GM12875 (cell line): ENCODE results near the gene C21orf58.

Experiments used
- H3K4me3 ChIP-seq: one replicate; pipeline ENCODE4 v1.5.1; 2011; ENCODE audit warnings: low read depth, low read length, control low read depth
- TF ChIP-seq, protein P1 (sequence below): IDR thresholded peaks from 2 replicates; pipeline ENCODE4 v1.5.1; 2011; ENCODE audit warnings: low read depth, mild to moderate bottlenecking, control low read depth, inconsistent platforms, low read length, moderate library complexity, borderline replicate concordance; ENCODE audit not compliant: insufficient read depth

C21orf58 gene

DNA sequence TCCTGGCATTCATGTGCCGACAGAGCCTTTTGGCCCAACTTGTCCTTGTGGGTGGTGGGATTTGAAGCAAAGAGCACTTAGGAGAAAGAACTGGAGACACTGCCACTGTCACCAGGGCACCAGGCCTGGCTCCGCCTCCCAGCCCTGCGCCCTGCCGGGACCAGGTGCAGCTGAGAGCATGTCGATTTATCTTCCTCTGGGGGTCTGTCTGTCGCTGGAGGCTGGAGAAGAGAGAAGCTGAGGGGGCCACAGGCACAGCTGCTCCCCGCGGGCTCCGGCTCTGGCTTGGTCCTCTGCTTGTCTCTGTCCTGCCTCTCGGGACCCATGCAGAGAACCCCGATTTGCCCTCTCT, 28.5 kb upstream of the C21orf58 start:
- TF ChIP-seq, protein P1, sequence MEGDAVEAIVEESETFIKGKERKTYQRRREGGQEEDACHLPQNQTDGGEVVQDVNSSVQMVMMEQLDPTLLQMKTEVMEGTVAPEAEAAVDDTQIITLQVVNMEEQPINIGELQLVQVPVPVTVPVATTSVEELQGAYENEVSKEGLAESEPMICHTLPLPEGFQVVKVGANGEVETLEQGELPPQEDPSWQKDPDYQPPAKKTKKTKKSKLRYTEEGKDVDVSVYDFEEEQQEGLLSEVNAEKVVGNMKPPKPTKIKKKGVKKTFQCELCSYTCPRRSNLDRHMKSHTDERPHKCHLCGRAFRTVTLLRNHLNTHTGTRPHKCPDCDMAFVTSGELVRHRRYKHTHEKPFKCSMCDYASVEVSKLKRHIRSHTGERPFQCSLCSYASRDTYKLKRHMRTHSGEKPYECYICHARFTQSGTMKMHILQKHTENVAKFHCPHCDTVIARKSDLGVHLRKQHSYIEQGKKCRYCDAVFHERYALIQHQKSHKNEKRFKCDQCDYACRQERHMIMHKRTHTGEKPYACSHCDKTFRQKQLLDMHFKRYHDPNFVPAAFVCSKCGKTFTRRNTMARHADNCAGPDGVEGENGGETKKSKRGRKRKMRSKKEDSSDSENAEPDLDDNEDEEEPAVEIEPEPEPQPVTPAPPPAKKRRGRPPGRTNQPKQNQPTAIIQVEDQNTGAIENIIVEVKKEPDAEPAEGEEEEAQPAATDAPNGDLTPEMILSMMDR = no peak
- H3K4me3 ChIP-seq = no peak overlapping the region

DNA sequence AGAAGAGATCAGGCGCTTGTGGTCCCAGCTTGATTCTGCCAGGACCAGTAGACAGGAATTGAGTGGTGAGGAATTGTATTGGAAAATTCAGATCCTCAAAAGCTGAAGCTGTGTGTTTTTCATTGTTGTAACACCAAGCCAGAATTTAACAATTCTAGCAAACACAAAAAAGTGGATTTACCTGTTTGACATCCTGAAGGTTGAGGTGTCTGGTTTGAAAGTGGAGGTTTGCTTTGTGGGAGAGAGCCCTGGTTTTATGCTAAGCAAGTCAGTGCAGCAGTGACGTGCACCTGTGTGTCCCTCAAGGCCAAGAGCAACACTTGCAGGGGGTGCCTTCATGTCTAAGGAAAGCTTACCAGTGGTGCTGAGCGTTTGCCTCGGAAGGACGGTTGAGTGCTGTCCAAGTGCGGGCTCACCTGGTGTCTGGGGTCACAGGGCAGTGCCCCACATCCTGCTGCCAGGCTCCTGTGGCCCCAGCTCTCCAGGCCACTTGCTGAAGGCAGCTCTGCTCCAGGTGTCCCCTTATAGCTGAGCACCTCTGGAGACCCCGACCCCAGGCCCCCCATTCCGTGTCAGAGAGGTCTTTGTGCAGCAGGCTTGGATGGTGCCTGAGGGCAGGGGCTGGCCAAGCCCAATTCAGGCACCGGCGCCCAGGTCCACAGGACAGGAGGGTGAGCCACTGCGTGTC, 27.9 kb upstream of the C21orf58 start:
- TF ChIP-seq, protein P1 = no peak
- no peak overlapping the region for H3K4me3 ChIP-seq

DNA sequence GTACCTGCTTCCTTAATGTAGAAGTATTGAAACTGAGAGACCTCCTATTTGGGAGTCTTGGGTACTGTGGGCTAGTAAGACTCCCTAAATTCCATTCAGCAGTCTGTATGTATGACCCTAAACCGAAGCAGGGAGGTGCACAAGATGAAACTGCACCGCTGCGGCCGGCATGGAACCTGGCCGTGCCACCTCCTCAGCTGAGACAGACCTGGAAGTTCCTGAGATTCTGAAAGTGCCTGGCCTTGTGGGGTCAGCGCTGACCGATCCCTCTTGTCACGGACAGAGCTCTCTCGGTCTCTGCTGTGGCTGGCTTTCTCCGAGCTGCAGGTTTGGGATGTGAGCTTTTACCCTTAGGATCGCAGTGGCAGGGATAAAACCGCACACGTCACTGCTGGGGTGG, 27.3 kb upstream of the C21orf58 start:
- TF ChIP-seq, protein P1 = no peak
- no peak overlapping the region for H3K4me3 ChIP-seq

DNA sequence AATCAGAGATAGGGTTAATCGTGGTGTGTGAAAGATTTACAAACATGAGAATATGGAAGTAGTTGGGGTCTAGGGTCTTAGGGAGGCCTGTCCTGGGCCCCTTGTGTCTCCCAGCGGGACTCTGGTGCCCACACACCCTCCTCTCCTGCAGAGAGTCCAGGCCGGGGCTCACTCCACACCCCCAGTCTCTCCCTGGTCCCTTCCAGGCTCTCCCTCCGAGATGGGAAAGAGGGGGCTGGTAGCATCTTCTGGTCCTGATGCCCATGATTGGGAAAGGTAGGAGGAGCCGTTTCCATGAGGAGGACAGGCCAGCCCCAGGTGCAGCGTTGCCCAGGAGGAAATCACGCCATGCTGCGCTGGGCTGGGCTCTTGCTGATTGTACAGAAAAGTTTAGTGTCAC, 26.9 kb upstream of the C21orf58 start:
- H3K4me3 ChIP-seq = no peak overlapping the region
- TF ChIP-seq, protein P1 = no peak

DNA sequence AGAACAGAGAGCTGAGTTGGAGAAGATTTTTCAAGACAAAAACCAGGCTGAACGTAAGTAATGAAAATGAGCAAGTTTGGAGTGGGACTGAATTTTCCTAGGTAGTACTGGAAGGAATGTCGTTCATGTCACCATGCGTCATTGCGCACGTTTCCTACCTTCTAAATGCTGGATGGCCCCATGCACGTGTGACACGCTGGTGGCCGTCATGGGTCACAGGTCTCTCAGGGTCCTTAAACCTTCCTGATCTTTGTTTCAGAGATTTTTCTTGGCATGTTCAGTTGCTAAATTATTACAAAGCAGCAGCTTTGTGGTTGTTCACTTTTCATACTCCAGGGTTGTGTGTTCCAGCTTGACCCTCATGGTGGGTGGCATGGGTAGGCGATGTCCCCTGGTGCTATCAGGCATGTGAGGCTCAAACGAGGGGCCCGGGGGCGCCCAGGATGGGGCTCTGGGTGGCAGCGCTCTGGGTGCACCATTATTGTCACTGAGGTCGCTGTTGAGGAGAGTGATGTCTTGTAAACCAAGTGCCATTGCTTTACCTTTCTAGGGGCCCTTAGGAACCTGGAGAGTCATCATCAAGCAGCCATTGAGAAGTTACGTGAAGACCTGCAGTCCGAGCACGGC, 25.6 kb upstream of the C21orf58 start:
- TF ChIP-seq, protein P1 = no peak
- no peak overlapping the region for H3K4me3 ChIP-seq

DNA sequence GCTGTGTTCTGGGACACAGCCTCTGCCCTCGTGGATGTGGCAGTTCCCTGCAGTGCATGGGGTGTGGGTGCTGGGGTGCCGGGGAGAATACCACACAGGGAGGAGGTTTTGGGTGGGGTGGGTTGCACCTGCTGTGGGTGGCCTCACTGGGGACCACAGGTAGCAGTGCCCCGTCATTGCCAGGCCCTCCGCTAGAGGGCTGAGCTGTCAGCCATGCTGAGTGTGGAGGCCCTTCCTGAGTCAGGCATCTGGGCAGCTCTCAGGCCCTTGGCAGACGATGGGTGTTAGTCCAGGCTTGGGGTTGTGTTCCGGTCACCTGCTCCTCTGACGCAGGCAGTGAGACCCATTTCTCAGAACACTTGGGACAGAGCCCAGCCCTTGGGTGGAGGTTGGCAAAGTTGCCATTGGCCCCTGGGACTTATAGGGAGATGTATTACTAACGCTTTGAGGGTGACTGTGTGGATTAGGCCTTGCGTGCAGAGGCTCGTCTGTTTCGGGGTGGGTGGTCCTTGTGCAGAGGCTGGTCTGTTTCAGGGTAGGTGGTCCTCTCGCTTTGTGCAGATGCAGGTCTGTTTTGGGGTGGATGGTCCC, 24.2 kb upstream of the C21orf58 start:
- TF ChIP-seq, protein P1 = no peak
- H3K4me3 ChIP-seq = no peak overlapping the region

DNA sequence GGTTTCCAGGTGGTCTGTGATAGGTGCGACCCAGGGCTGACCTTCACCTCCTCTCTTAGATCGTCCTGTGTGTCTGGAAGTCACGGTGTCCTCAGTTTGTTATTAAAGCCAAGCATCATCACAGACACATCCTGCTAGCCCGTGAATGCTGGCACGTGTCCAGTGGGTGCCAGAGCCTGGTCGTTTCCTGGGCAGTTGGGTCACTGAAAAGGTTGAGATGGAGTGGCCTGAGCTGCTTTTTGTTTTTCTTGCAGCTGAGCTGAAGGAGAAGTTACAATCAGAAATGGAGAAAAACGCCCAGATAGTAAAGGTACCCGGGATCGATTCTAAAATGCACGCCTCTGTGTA, 23.5 kb upstream of the C21orf58 start:
- H3K4me3 ChIP-seq = no peak overlapping the region
- TF ChIP-seq, protein P1 = no peak
